Activated naive CD4-positive, alpha-beta T cell treated with anti-CD3 and anti-CD28 coated beads, Interleukin-2, amount 50 U/mL, for 24 hours (primary cell): ENCODE data around the gene SLC5A6.
A peak's percentile ranks its signal among the peaks of the same experiment; 100 is the strongest.

Experiments used
- H3K27ac Mint-ChIP-seq: one replicate; pipeline ENCODE4 v1.8.0; 2021; ENCODE audit warnings: mild to moderate bottlenecking, mixed read lengths
- H3K27me3 Mint-ChIP-seq: one replicate; pipeline ENCODE4 v1.8.0; 2021; ENCODE audit warnings: mixed read lengths
- H3K36me3 Mint-ChIP-seq: one replicate; pipeline ENCODE4 v1.8.0; 2021; ENCODE audit warnings: mixed read lengths
- H3K4me1 Mint-ChIP-seq: one replicate; pipeline ENCODE4 v1.8.0; 2021; ENCODE audit warnings: mixed read lengths
- H3K4me3 Mint-ChIP-seq: one replicate; pipeline ENCODE4 v1.8.0; 2021; ENCODE audit warnings: mild to moderate bottlenecking, mixed read lengths
- H3K9me3 Mint-ChIP-seq: one replicate; pipeline ENCODE4 v1.8.0; 2021; ENCODE audit warnings: mixed read lengths

The SLC5A6 gene

GRCh38 chr2:27211943-27212625 lies at the start of gene SLC5A6, which contains the start of gene ATRAID:
SLC5A6 (minus strand) TSS chr2:27212268; CDS start chr2:27207650, 4,618 bp downstream.
ATRAID (plus strand) TSS chr2:27212041; CDS start chr2:27212369, 328 bp downstream.
- H3K27me3 Mint-ChIP-seq = no peaks in the 10 kb centered on the region
- H3K4me3 Mint-ChIP-seq = peak within 1 kb of the TSS; percentile 99
- peaks cover 35% of the 10 kb centered on the region for H3K4me1 Mint-ChIP-seq
- H3K27ac Mint-ChIP-seq = peak within 1 kb of the TSS; percentile 100
- H3K36me3 Mint-ChIP-seq = peaks cover 10% of the 10 kb centered on the region
- H3K9me3 Mint-ChIP-seq = no peaks in the 10 kb centered on the region

- peak overlapping the region; percentile 31 for H3K27ac Mint-ChIP-seq
- peak overlapping the region; percentile 86 for H3K4me3 Mint-ChIP-seq
- peaks cover 50% of the 10 kb centered on the region for H3K27me3 Mint-ChIP-seq
- no peaks in the 10 kb centered on the region for H3K9me3 Mint-ChIP-seq
- peaks cover 28% of the 10 kb centered on the region for H3K4me1 Mint-ChIP-seq
- no peaks in the 10 kb centered on the region for H3K36me3 Mint-ChIP-seq
Measured at GRCh38 chr2:27261241-27261925, 49.3 kb upstream of the SLC5A6 start.

GRCh38 chr2:27258051-27258450 lies 46.0 kb upstream of the SLC5A6 start:
- Mint-ChIP-seq H3K9me3 (no peaks in the 10 kb centered on the region), H3K27me3 (peaks cover 43% of the 10 kb centered on the region), H3K27ac (no peak overlapping the region), H3K4me1 (peaks cover 12% of the 10 kb centered on the region), H3K36me3 (no peaks in the 10 kb centered on the region), H3K4me3 (no peak overlapping the region)

GRCh38 chr2:27256855-27257454 lies 44.9 kb upstream of the SLC5A6 start:
- no peaks in the 10 kb centered on the region for H3K9me3 Mint-ChIP-seq
- H3K27ac Mint-ChIP-seq = no peak overlapping the region
- peaks cover 11% of the 10 kb centered on the region for H3K4me1 Mint-ChIP-seq
- no peaks in the 10 kb centered on the region for H3K36me3 Mint-ChIP-seq
- H3K27me3 Mint-ChIP-seq = peaks cover 43% of the 10 kb centered on the region
- no peak overlapping the region for H3K4me3 Mint-ChIP-seq

DNA sequence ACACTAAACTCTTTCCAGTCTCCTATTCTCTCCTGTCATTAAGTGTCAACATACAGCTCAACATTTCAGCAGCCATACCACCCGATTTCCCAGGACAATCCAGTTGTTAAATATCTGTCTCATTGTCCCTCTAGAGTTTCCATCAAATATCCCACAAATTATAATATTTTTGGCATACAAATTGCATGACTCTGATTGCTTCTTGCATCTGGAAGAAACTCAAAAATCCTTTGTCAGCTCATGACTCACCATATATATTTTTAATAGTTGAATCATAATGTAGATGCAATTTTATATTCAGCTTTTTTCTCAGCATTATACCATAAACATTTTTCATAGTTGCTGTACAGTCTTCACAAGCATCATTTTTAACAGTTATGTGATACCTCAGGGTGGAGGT lies 43.6 kb upstream of the SLC5A6 start:
- Mint-ChIP-seq H3K27ac (no peak overlapping the region), H3K4me1 (no peaks in the 10 kb centered on the region), H3K9me3 (no peaks in the 10 kb centered on the region), H3K27me3 (peaks cover 31% of the 10 kb centered on the region), H3K4me3 (no peak overlapping the region), H3K36me3 (no peaks in the 10 kb centered on the region)

GRCh38 chr2:27255187-27255586 lies 43.1 kb upstream of the SLC5A6 start:
- Mint-ChIP-seq H3K36me3 (no peaks in the 10 kb centered on the region), H3K9me3 (no peaks in the 10 kb centered on the region), H3K4me1 (no peaks in the 10 kb centered on the region), H3K27ac (no peak overlapping the region), H3K27me3 (peaks cover 26% of the 10 kb centered on the region), H3K4me3 (no peak overlapping the region)

- Mint-ChIP-seq H3K4me1 (no peaks in the 10 kb centered on the region), H3K36me3 (no peaks in the 10 kb centered on the region), H3K4me3 (no peak overlapping the region), H3K27ac (no peak overlapping the region), H3K27me3 (peaks cover 9% of the 10 kb centered on the region), H3K9me3 (no peaks in the 10 kb centered on the region)
Measured at GRCh38 chr2:27251766-27252165, 39.7 kb upstream of the SLC5A6 start.

GRCh38 chr2:27250652-27251379 lies 38.7 kb upstream of the SLC5A6 start:
- Mint-ChIP-seq H3K27me3 (peaks cover 4% of the 10 kb centered on the region), H3K4me1 (no peaks in the 10 kb centered on the region), H3K4me3 (no peak overlapping the region), H3K9me3 (no peaks in the 10 kb centered on the region), H3K27ac (no peak overlapping the region), H3K36me3 (no peaks in the 10 kb centered on the region)

DNA sequence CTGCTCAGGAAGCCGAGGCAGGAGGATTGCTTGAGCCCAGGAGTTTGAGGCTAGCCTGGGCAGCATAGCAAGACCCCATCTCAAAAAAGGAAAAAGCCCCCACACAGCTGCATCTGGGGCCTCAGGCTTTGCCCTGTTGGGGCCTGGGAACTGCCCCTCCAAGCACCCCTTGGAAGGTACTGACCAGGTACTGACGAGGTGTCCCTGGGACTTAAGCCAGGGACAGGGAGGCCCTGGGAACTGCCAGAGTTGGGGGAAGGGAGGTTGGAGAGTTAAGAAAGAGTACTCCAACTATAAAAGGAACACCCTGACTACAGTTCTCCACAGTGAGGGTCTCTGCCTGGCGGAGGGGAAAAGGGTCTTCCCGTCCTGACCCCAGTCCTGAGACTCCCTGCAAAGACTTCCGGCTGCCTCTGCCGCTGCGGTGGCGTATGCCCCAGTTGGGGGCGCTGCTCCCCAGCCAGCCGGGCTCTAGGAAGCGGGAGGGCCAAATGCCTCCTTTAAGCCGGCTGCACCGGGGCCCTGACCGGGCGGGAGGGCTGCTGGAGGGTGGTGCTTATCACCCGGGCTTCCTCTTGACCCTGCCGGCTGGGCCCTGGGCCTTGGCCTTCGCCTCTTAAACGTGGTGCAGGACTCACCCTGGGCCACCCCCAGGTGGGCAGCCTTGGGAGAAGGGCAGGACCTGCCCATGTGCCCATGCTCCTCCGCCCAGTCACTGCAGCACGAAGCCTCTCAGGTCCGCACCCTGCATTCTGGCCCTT lies 38.0 kb upstream of the SLC5A6 start:
- Mint-ChIP-seq H3K4me3 (no peak overlapping the region), H3K27ac (no peak overlapping the region), H3K4me1 (no peaks in the 10 kb centered on the region), H3K9me3 (no peaks in the 10 kb centered on the region), H3K27me3 (peaks cover 2% of the 10 kb centered on the region), H3K36me3 (no peaks in the 10 kb centered on the region)

GRCh38 chr2:27249159-27249890 lies 37.3 kb upstream of the SLC5A6 start:
- Mint-ChIP-seq H3K27ac (no peak overlapping the region), H3K36me3 (no peaks in the 10 kb centered on the region), H3K4me1 (no peaks in the 10 kb centered on the region), H3K9me3 (no peaks in the 10 kb centered on the region), H3K27me3 (no peaks in the 10 kb centered on the region), H3K4me3 (no peak overlapping the region)

DNA sequence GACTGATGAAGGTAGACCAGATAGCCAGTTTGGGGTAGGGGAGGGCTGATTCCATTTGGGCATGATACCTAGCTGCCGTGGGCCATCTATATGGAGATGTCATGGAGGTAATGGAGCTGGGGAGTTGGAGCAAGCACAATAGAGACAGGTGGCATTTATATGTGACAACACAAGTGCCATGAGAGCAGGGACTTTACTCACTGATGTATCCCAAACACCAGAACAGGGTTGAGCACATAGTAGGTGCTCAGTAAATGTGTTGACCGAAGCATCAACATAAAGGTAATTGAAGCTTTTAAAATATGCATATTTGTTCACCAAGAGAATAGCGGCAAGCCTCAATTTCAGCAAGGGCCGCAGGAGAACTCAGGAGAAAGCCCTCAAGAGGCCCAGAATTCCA lies 35.8 kb upstream of the SLC5A6 start:
- Mint-ChIP-seq H3K27ac (no peak overlapping the region), H3K4me1 (no peaks in the 10 kb centered on the region), H3K4me3 (no peak overlapping the region), H3K27me3 (no peaks in the 10 kb centered on the region), H3K9me3 (no peaks in the 10 kb centered on the region), H3K36me3 (no peaks in the 10 kb centered on the region)

DNA sequence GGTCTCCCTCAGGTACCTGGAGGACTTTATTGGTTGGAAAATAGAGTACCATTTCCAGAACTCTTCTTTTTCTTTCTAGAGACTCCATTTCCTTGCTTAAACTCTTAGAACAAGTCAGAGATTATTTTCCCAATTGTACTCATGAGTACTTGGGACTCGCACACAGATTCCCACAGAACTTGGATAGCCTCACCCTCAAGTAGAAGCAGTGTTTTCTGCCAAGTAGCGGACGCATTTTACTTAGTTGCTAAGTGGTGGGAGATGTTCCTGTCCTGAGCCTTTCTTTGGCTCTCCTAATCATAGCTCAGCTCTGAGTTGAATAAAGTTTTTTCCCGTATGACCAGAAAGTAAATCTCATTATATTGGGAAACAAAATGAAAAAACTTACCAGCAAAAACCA lies 33.6 kb upstream of the SLC5A6 start:
- H3K27ac Mint-ChIP-seq = no peak overlapping the region
- no peaks in the 10 kb centered on the region for H3K9me3 Mint-ChIP-seq
- H3K36me3 Mint-ChIP-seq = no peaks in the 10 kb centered on the region
- H3K4me1 Mint-ChIP-seq = no peaks in the 10 kb centered on the region
- no peaks in the 10 kb centered on the region for H3K27me3 Mint-ChIP-seq
- no peak overlapping the region for H3K4me3 Mint-ChIP-seq

GRCh38 chr2:27245116-27245515 lies 33.0 kb upstream of the SLC5A6 start:
- no peak overlapping the region for H3K27ac Mint-ChIP-seq
- no peaks in the 10 kb centered on the region for H3K9me3 Mint-ChIP-seq
- no peaks in the 10 kb centered on the region for H3K27me3 Mint-ChIP-seq
- H3K36me3 Mint-ChIP-seq = peaks cover 4% of the 10 kb centered on the region
- no peaks in the 10 kb centered on the region for H3K4me1 Mint-ChIP-seq
- no peak overlapping the region for H3K4me3 Mint-ChIP-seq

GRCh38 chr2:27243391-27244130 lies 31.5 kb upstream of the SLC5A6 start:
- Mint-ChIP-seq H3K4me3 (no peak overlapping the region), H3K9me3 (no peaks in the 10 kb centered on the region), H3K36me3 (peaks cover 5% of the 10 kb centered on the region), H3K27ac (no peak overlapping the region), H3K27me3 (no peaks in the 10 kb centered on the region), H3K4me1 (no peaks in the 10 kb centered on the region)
